ENCODE results near the gene ZNF223. TPM values are rescaled to one million over a fixed set of nuclear protein-coding genes. Genes with fewer than 3 reads are reported as not detected.

ZNF223 gene
- polyA plus RNA-seq, 10 donors = 3.3 to 5.9 (median 4.9) TPM

- DNase-seq = no peak
These were observed 17.6 kb downstream of the ZNF223 start for GRCh38 chr19:44069415-44069814.

- peak; percentile 92 to 96 (median 94) for DNase-seq
These were observed 20.1 kb downstream of the ZNF223 start, which contains the start of gene ZNF284 for GRCh38 chr19:44071824-44072542. ZNF284 (plus strand) TSS chr19:44072159; CDS start chr19:44076390, 4,231 bp downstream.

GRCh38 chr19:44072543-44073401, 20.9 kb downstream of the ZNF223 start:
- peak in 1 of 3 donors; percentile 17 for DNase-seq

DNA sequence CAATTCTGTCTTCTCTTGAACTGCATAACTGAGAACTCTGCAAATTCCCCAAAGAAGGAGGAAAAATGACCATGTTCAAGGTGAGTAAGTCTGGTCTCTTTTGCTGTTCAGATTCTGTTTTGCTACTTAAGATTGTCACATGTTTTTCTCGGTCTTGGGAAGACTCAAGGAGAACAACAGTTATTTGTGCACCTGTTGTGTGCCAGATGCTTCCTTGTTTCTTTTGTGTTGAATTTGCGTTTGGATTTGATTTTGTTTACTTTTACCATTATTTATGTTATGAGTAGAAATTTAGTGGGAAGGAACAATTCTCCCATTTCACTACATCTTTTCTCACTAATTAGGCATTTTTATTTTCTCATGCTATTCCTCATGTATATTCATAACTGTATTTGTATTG, 24.5 kb downstream of the ZNF223 start:
- no peak for DNase-seq

- no peak for DNase-seq
These were observed 40.3 kb downstream of the ZNF223 start for GRCh38 chr19:44092108-44092507.

- DNase-seq = peak; percentile 94 to 98 (median 95)
These were observed 42.3 kb downstream of the ZNF223 start, which contains the start of gene ZNF224 for GRCh38 chr19:44093931-44094765. ZNF224 (plus strand) TSS chr19:44094361; CDS start chr19:44097874, 3,513 bp downstream.

DNA sequence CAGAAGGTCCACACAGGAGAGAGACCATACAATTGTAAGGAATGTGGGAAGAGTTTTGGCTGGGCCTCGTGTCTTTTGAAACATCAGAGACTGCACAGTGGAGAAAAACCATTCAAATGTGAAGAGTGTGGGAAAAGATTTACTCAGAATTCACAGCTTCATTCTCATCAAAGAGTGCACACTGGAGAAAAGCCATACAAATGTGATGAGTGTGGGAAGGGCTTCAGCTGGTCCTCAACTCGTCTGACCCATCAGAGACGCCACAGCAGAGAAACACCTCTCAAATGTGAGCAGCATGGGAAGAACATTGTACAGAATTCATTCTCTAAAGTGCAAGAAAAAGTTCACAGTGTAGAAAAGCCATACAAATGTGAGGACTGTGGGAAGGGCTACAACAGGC, 55.9 kb downstream of the ZNF223 start:
- no peak for DNase-seq

DNA sequence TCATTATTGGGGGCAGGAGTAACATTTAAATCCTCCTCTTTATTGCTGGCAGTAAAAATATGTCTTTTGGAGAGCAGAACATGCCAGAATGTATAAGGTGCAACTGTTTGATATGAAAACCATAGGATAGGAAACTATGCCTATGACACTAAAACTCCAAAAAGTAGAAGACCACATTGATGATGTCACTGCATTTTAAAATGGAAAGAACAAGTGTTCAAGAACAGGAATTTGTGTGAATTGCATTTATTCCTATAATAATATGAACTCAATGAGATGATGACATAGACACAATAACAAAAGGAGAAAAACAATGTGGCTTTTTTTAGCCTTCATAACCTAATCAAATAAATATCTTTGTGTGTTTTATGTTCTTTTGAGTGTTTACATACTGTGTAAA, 57.6 kb downstream of the ZNF223 start:
- DNase-seq = no peak

- peak; percentile 10 to 44 (median 17) for DNase-seq
These were observed 60.2 kb downstream of the ZNF223 start for GRCh38 chr19:44111910-44112463.

DNA sequence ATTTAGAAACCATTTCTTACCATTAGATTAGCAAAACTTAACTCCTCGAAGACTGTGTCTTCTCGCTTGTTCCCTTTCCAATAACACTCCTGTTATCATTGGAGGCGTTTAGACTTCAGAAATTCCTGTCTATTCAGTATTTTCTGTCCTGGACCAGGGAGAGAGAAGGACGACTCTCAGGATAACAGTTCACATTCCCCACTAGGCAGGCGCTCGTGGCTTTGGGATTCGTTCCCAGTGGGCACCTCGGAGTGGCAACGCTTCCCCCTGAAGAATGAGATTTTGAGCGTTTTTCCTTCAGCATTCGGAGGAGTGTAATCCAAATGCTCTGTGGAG, 60.9 kb downstream of the ZNF223 start:
- no peak for DNase-seq

DNA sequence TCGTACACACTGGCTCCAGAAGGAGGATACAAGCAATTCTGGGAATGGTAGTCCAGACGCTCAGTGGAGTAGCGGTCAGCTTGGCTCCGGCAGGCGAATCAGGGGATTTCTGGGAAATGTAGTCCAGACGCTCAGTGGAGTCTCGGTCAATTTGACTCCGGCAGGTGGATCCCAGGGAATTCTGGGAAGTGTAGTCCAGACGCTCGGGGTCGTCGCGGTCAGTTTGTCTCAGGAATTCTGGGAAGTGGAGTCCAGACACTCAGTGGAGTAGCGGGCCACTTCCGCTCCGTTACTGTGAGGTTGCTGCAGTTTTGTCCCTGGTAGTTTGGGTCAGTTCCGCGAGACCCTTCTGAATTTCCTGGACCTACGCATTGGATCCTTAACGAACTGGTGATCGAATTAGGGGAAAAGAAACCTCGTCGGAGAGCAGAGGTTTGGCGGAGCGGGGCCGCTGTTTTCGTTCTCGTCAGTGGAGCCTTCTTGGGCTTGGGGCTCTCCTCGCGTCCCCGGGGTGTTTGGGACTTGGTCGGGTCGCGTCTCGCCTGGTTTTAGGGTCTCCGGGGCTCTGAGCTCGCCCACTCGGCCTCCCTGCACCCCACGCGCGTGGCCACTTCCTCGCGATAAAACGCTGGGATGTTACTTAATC, 61.4 kb downstream of the ZNF223 start, which contains the start of gene ZNF225:
TSS of gene ZNF225 (plus strand) at position 262 of the 646 bp plus-strand sequence. CDS start 2,429 bp downstream, outside the sequence.
- peak; percentile 99 for DNase-seq

DNA sequence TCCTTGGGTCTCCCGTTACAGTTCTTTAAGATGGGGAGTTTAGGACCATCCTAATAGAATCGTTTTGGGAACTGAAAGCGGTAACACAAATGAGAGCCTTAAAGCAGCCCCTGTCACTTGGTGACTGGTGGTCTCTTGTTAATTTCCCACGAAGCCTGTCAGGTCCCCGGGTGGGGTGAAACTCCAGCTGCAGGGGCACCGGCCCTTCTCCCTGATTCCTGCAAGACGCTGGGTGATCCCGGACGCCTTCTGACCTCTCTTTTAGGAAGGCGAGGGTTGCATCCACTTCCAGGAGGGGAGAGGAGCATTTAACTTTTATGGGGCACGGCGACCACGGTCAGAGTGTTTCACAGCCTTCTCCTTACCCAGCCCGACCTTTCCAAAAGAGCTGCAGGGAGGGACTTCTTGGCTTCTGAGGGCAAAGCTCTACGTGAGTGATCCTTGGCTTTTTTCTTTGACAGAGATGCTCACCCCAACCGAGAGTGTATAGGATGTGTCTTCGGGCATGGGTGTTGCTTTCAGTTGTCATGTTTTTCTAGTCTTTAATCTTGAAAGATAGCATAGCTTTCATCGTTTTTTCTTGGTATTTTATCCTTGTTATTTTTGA, 62.1 kb downstream of the ZNF223 start:
- no peak for DNase-seq

Other genes with a start within 250 kb of the ZNF223 start
- gene LYPD5, start 249.6 kb upstream of the ZNF223 start, polyA plus RNA-seq (ENCODE audit: insufficient read length in 10 of 10) = under 1 TPM; 0.31 to 0.74 (median 0.53) TPM
- gene ZNF283, start 224.7 kb upstream of the ZNF223 start, polyA plus RNA-seq (ENCODE audit: insufficient read length in 10 of 10) = 10 to 100 TPM in 5 of 10 donors, 1 to 10 TPM in 5; 6.4 to 13.5 (median 10.1) TPM
- 10 to 100 TPM in 2 of 10 donors, 1 to 10 TPM in 8; 5.5 to 13.9 (median 7.0) TPM for gene ZNF404, start 168.1 kb upstream of the ZNF223 start, polyA plus RNA-seq (ENCODE audit: insufficient read length in 10 of 10)
- gene ZNF45, start 116.8 kb upstream of the ZNF223 start, polyA plus RNA-seq (ENCODE audit: insufficient read length in 10 of 10) = 10 to 100 TPM; 11.9 to 16.3 (median 13.5) TPM
- gene ZNF221, start 100.8 kb upstream of the ZNF223 start, polyA plus RNA-seq (ENCODE audit: insufficient read length in 10 of 10) = 1 to 10 TPM; 2.3 to 5.4 (median 3.0) TPM
- 1 to 10 TPM; 6.4 to 8.7 (median 7.8) TPM for gene ZNF155, start 67.8 kb upstream of the ZNF223 start, polyA plus RNA-seq (ENCODE audit: insufficient read length in 10 of 10)
- 1 to 10 TPM; 2.3 to 3.7 (median 3.0) TPM for gene ZNF230, start 49.1 kb upstream of the ZNF223 start, polyA plus RNA-seq (ENCODE audit: insufficient read length in 10 of 10)
- 1 to 10 TPM; 3.9 to 5.6 (median 4.9) TPM for gene ZNF222, start 26.7 kb upstream of the ZNF223 start, polyA plus RNA-seq (ENCODE audit: insufficient read length in 10 of 10)
- gene ZNF284, start 20.1 kb downstream of the ZNF223 start, polyA plus RNA-seq (ENCODE audit: insufficient read length in 10 of 10) = 1 to 10 TPM; 1.7 to 3.9 (median 2.6) TPM
- 10 to 100 TPM in 9 of 10 donors, 1 to 10 TPM in 1; 9.7 to 29.4 (median 14.0) TPM for gene ZNF224, start 42.3 kb downstream of the ZNF223 start, polyA plus RNA-seq (ENCODE audit: insufficient read length in 10 of 10)
- 1 to 10 TPM; 3.8 to 6.9 (median 4.7) TPM for gene ZNF225, start 61.4 kb downstream of the ZNF223 start, polyA plus RNA-seq (ENCODE audit: insufficient read length in 10 of 10)
- 10 to 100 TPM in 4 of 10 donors, 1 to 10 TPM in 6; 7.1 to 13.4 (median 9.5) TPM for gene ZNF234, start 89.5 kb downstream of the ZNF223 start, polyA plus RNA-seq (ENCODE audit: insufficient read length in 10 of 10)
- gene ZNF226, start 113.1 kb downstream of the ZNF223 start, polyA plus RNA-seq (ENCODE audit: insufficient read length in 10 of 10) = 10 to 100 TPM; 11.2 to 16.3 (median 13.1) TPM
- 10 to 100 TPM; 10.3 to 16.0 (median 14.3) TPM for gene ZNF227, start 160.5 kb downstream of the ZNF223 start, polyA plus RNA-seq (ENCODE audit: insufficient read length in 10 of 10)
- gene ZNF233, start 207.8 kb downstream of the ZNF223 start, polyA plus RNA-seq (ENCODE audit: insufficient read length in 10 of 10) = 1 to 10 TPM; 2.1 to 4.0 (median 2.6) TPM